Measurements from ENCODE around the gene THG1L.

The THG1L gene

DNA sequence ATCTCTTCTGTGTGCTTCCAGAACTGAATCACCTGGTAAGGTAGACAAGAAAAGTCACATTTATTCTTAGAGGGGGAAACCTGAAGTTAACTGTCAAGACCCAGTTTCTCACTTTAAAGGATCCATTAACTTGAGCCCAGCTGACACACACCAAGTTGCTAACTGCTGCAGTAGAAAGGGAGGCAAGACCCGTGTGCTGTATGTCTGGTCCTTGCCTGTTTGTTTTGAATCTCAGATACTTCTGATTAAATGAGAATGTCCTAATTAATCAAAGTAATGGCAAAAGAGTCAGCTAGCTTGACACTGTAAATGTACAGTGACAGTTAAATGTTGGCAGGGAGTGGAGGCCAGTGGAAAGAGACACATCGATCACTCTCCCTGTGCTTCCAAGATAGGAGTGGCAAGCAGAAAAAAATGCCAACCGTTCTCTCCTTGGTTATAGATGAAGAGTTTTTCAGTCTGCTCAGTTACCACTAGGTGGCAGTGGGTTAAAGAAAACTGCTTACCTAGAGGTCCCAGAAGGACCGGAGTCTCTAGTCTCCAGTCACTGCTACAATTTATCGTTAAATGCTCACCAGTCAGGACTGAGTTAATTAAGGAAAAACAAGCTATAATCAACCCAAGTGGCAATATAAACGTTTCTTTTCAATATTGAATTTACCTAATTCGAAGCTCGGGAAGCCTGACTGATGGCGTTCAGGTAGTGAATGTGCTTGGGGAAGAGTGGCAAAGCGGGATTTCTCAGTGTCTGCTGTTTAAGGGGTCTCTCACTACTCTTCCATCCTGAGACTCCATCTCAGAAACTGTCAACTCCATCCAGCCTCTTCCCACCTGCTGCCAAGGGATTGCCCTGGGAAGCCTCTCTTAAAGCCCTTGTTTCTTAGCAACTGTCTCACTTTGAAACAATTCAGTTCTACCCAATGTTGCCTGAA is 30.7 kb downstream of the THG1L start:
- no peak for DNase-seq

DNA sequence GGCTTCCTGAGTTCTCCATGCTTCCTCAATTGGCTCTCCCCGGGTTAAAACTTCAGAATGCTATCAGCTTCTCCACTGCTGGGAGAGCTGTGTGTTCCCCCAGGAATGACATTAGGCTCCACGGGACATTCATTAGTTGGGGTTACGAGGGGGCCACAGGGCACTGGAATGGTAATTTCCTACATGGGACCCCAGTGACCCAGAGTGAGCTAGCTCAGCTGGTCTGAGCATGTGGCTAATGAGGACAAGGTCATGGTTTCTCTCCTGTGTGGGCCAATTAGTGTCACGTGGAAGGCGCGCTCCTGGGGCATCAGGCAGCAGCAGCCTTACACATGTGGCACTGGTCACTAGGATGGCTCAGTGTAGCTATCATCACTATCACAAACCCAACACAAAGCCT is 33.3 kb downstream of the THG1L start:
- DNase-seq: no peak

DNA sequence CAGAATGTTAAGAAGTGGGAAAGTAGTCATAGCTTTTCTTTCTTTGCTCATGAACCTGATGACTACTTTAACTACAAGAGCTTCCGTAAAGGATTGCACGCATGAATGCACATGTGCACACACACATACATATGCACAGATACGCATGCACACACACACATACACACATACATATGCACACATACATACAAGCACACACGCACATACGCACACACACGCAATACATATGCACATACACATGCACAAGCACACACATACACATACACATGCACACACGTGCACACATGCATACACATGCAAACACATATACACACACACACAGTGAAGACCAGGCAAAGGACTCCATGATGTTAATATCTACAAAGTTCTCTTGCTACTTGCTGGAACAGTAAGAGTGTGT is 35.2 kb downstream of the THG1L start:
- DNase-seq: no peak

DNA sequence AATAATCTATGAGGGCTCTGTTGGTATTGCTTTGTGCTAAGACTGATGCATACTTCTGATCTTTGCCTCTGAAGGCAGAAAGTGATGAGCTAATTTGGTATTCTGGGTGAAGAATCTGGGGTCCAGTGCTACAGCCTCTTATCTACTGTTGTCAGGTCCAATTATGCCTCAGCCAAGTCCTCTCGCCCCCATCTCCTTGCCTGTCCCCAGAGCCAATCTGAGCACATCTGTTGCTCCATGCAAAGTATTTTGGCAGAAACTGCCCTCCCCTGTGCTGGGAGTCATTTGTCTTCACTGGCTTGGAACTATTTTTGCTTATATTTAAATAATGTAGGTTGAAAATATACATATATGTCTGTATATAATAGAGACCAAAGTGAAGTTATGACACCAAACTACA is 35.7 kb downstream of the THG1L start:
- no peak for DNase-seq

DNA sequence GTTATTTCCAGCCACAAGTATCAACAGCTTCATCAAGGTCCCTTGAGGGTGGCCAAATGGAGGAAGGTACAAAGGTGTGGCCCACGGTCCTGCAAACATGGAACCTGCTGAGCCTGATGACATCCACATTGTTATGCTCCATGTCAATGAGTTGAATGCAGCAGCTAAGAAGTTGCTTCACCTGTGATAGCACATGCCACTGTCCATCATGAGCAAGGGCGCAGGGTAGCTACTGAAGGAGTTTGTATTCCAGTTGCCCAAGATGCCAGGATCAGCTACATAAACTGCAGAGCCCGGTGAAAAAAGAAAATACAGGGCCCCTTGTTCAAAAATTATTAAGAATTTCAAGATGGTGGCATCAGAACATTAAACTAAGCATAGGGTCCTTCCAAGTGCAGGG is 36.5 kb downstream of the THG1L start:
- no peak for DNase-seq

DNA sequence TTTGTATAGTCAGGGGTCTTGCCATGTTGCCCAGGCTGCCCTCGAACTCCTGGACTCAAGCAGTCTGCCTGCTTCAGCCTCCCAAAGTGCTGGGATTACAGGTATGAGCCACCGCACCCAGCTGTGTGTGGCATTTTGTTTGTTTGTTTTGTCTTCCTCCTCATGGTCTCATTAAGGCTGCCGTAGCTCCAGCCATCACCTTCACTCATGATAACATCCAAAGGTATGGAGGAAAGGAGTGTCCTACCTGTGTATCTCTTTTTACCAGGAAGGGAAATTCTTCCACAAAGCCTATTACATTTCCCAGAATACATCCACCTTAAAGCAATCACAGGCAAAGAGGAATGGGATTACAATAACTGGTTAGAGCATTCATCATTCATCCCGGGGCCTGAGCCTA is 39.4 kb downstream of the THG1L start:
- DNase-seq: no peak

DNA sequence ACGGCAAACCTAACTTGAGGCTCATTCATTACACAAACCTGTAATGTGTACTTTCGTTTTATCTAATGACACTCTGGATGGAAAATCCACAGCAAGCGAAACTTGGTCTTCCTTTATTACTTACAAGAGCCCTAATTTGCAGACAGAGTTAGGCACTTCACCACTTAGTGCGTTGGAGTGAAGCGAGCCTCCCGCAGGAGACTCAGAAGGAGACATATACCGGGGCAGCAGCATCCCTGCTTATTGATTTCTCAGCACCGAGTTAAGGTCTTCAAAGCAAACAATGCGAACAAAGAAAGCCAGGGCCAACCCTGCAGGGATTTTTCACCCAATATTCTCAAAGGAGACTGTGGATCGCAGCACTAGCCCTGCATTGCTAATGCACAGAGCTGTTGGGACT is 40.9 kb downstream of the THG1L start:
- no peak for DNase-seq

DNA sequence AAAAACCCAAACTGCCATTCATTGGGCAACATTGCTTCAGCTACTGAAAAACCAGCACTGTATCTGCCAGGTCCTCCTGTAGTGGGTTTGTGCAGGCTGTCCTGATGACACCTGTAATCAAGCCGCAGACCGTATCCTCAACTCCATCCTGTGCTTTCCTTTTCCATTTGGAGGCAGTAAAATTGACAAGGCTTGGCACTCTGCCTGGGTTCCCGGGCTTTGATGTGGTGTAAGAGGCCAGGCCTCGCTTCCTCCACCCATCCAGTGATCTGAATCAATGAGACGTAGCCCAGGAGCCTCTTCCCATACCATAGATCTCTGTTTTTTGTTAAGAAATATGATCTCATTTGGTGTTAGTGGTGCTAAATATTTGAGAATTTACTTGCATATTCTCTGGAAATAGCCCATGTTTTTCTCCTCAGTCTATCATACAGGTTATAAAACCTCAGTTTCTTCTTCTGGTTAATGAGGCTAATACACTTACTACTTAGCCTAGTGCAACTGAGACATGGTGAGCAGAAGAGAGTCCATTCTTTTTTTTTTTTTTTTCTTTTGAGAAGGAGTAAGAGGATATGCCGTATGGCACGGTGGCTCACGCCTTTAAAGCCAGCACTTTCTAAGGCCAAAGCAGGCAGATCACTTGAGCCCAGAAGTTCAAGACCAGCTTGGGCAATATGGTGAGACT is 47.0 kb downstream of the THG1L start:
- DNase-seq: no peak

DNA sequence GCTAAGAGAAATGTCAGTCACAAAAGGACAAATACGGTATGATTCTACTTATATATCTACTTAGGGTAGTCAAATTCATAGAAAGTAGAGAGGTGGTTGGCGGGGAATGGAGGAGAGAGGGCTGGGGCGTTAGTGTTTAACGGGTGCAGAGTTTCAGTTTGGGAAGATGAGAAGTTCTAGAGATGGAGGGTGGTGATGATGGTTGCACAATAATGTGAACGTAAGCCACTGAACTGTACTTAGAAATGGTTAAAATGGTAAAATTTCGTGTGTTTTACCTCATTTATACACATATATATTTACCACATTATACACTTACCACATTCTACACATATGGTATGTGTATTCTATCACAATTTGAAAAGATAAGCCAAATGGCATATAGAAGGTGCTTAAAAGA is 48.0 kb downstream of the THG1L start:
- no peak for DNase-seq

DNA sequence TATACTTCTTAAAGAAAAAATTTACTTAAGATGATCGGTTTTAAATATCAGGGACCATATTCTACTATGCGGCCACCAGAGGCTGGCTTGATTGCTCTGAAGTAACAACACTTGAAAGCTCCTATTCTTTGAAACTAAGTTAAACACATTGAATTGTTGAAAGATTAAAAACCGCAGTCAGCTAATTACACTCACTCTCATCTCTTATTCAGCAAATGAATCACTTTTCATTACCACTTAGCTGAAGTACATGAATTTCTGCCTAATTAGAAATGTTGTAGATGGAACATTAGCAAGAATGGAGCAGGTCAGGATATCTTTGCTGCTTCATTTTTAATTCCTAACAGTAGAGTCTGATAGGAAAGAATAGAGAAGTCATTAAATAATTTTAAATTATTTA is 54.6 kb downstream of the THG1L start:
- DNase-seq: no peak
